ENCODE measurements around the gene RARRES1. TPM values are rescaled to one million over a fixed set of nuclear protein-coding genes. Genes with fewer than 3 reads are reported as not detected.

RARRES1 gene
- total RNA-seq, 1 experiment from 2014 or later = 0.73 TPM

GRCh38 chr3:158735296-158736033 is 3.2 kb upstream of the RARRES1 start:
- POLR2A ChIA-PET (ENCODE audit: unreplicated experiment) = no interaction called here
- BruUV-seq (replicated peaks) = no TSS peak

GRCh38 chr3:158733656-158734055 is 1.4 kb upstream of the RARRES1 start:
- Histone ChIP-seq H3K27ac (ENCODE audit: low read length) (no peak overlapping the region), H4K20me1 (ENCODE audit: low read length) (no peaks in the 10 kb centered on the region), H3K9ac (ENCODE audit: low read length) (no peak overlapping the region), H3K4me2 (ENCODE audit: low read length) (no peak overlapping the region), H3K4me1 (ENCODE audit: insufficient read depth, low read length) (peaks cover 5% of the 10 kb centered on the region; the same call in 1 of the 2 replicates), H3K27me3 (ENCODE audit: low read length) (no peaks in the 10 kb centered on the region), H3K4me3 (ENCODE audit: low read length) (no peak overlapping the region), H3F3A (ENCODE audit: low read length, unreplicated experiment) (no peaks in the 10 kb centered on the region), H3K79me2 (ENCODE audit: low read length) (no peaks in the 10 kb centered on the region), H3K9me2 (replicated peaks; ENCODE audit: low read length) (no peaks in the 10 kb centered on the region), H3K36me3 (ENCODE audit: low read depth, low read length) (no peaks in the 10 kb centered on the region), H2AFZ (ENCODE audit: low read length) (no peak overlapping the region), H3K9me3 (ENCODE audit: low read length) (no peaks in the 10 kb centered on the region)
- DNase-seq = no peak
- intact Hi-C loops (cut with micrococcal nuclease) = no loop called here
- no peak for ATAC-seq
- ChIA-PET POLR2A (ENCODE audit: unreplicated experiment) (no interaction called here), CTCF (no interaction called here)
- TF ChIP-seq EZH2 (IDR thresholded peaks at IDR 0.05; ENCODE audit: low read length, unreplicated experiment) (no peak), CTCF (conservative IDR thresholded peaks at IDR 0.05; ENCODE audit: low read depth, low read length) (no peak), EZH2phosphoT487 (IDR thresholded peaks at IDR 0.05; ENCODE audit: borderline replicate concordance, low read length) (no peak)
- BruUV-seq (replicated peaks) = no TSS peak

More at GRCh38 chr3:158735296-158736033, 3.2 kb upstream of the RARRES1 start:
- Histone ChIP-seq H3K4me2 (ENCODE audit: low read length) (no peak overlapping the region), H3K9me3 (ENCODE audit: low read length) (no peaks in the 10 kb centered on the region), H3K27me3 (ENCODE audit: low read length) (no peaks in the 10 kb centered on the region), H3K9ac (ENCODE audit: low read length) (no peak overlapping the region), H3K36me3 (ENCODE audit: low read depth, low read length) (no peaks in the 10 kb centered on the region), H3K27ac (ENCODE audit: low read length) (no peak overlapping the region), H4K20me1 (ENCODE audit: low read length) (no peaks in the 10 kb centered on the region), H3K79me2 (ENCODE audit: low read length) (no peaks in the 10 kb centered on the region), H3F3A (ENCODE audit: low read length, unreplicated experiment) (no peaks in the 10 kb centered on the region), H3K9me2 (replicated peaks; ENCODE audit: low read length) (no peaks in the 10 kb centered on the region), H3K4me3 (ENCODE audit: low read length) (no peak overlapping the region), H3K4me1 (ENCODE audit: insufficient read depth, low read length) (no peaks in the 10 kb centered on the region), H2AFZ (ENCODE audit: low read length) (no peak overlapping the region)
- DNase-seq = no peak
- no peak for TF ChIP-seq EZH2phosphoT487 (IDR thresholded peaks at IDR 0.05; ENCODE audit: borderline replicate concordance, low read length)
- no peak for TF ChIP-seq EZH2 (IDR thresholded peaks at IDR 0.05; ENCODE audit: low read length, unreplicated experiment)
- TF ChIP-seq CTCF (conservative IDR thresholded peaks at IDR 0.05; ENCODE audit: low read depth, low read length) = no peak
- CTCF ChIA-PET = interaction anchor here (0.7 kb wide), 1 partner anchor 55 kb away, joined by 3 read pairs; no protein-coding TSS in a partner anchor
- intact Hi-C loops (cut with micrococcal nuclease) = no loop called here
- ATAC-seq = no peak

- no peaks in the 10 kb centered on the region for H3F3A ChIP-seq (ENCODE audit: low read length, unreplicated experiment)
- CTCF ChIA-PET = no interaction called here
- no peaks in the 10 kb centered on the region for H3K79me2 ChIP-seq (ENCODE audit: low read length)
- no peak overlapping the region for H3K4me2 ChIP-seq (ENCODE audit: low read length)
- no peaks in the 10 kb centered on the region for H3K36me3 ChIP-seq (ENCODE audit: low read depth, low read length)
- ATAC-seq (no peak), DNase-seq (no peak)
- no peaks in the 10 kb centered on the region for H4K20me1 ChIP-seq (ENCODE audit: low read length)
- no peaks in the 10 kb centered on the region for H3K27me3 ChIP-seq (ENCODE audit: low read length)
- no peak overlapping the region for H3K27ac ChIP-seq (ENCODE audit: low read length)
- POLR2A ChIA-PET (ENCODE audit: unreplicated experiment) = no interaction called here
- H2AFZ ChIP-seq (ENCODE audit: low read length) = no peak overlapping the region
- TF ChIP-seq CTCF (conservative IDR thresholded peaks at IDR 0.05; ENCODE audit: low read depth, low read length) (no peak), EZH2 (IDR thresholded peaks at IDR 0.05; ENCODE audit: low read length, unreplicated experiment) (no peak), EZH2phosphoT487 (IDR thresholded peaks at IDR 0.05; ENCODE audit: borderline replicate concordance, low read length) (no peak)
- intact Hi-C loops (cut with micrococcal nuclease) = no loop called here
- no peaks in the 10 kb centered on the region for H3K9me3 ChIP-seq (ENCODE audit: low read length)
- H3K4me1 ChIP-seq (ENCODE audit: insufficient read depth, low read length) = peaks cover 11% of the 10 kb centered on the region
- no TSS peak for BruUV-seq (replicated peaks)
- no peak overlapping the region for H3K9ac ChIP-seq (ENCODE audit: low read length)
- H3K9me2 ChIP-seq (replicated peaks; ENCODE audit: low read length) = no peaks in the 10 kb centered on the region
- H3K4me3 ChIP-seq (ENCODE audit: low read length) = no peak overlapping the region
These were observed 571 bp upstream of the RARRES1 start for GRCh38 chr3:158732856-158733200.

Data from PC-3 (cell line).